GM21528 (cell line): Measurements from ENCODE around the gene CHKA.
"Not testable (repeated sequence)": the region's sequence is repeated elsewhere in the genome, so short reads cannot be mapped to it uniquely, and the experiment has no call there.

ENCODE experiments used
- ATAC-seq: cut with Tn5 transposase; IDR thresholded peaks from one replicate; pipeline ENCODE4 v1.9.1; 2021; ENCODE audit warnings: mild to moderate bottlenecking, moderate library complexity; ENCODE audit not compliant: unreplicated experiment, low FRiP score

Gene CHKA

GRCh38 chr11:68117853-68118470 lies 3.2 kb downstream of the CHKA start:
- ATAC-seq: no peak

GRCh38 chr11:68116974-68117373 lies 4.2 kb downstream of the CHKA start:
- no peak for ATAC-seq

- ATAC-seq: no peak
Measured at GRCh38 chr11:68116126-68116525, 5.1 kb downstream of the CHKA start.

- ATAC-seq: no peak
Measured at GRCh38 chr11:68115285-68115684, 5.9 kb downstream of the CHKA start.

GRCh38 chr11:68113986-68114385 lies 7.2 kb downstream of the CHKA start:
- ATAC-seq: no peak

- ATAC-seq: no peak
Measured at GRCh38 chr11:68107689-68108088, 13.5 kb downstream of the CHKA start.

GRCh38 chr11:68106165-68106940 lies 14.8 kb downstream of the CHKA start:
- ATAC-seq: no peak

GRCh38 chr11:68099474-68100405 lies 21.4 kb downstream of the CHKA start:
- no peak for ATAC-seq

- no peak for ATAC-seq
Measured at GRCh38 chr11:68099057-68099456, 22.1 kb downstream of the CHKA start.

- no peak for ATAC-seq
Measured at GRCh38 chr11:68096962-68097361, 24.2 kb downstream of the CHKA start.

- no peak for ATAC-seq
Measured at GRCh38 chr11:68093565-68093964, 27.6 kb downstream of the CHKA start.

- ATAC-seq: not testable (repeated sequence)
Measured at GRCh38 chr11:68092946-68093345, 28.2 kb downstream of the CHKA start.

- ATAC-seq: no peak
Measured at GRCh38 chr11:68092411-68092810, 28.8 kb downstream of the CHKA start.

GRCh38 chr11:68090706-68091105 lies 30.5 kb downstream of the CHKA start:
- no peak for ATAC-seq

GRCh38 chr11:68090287-68090686 lies 30.9 kb downstream of the CHKA start:
- ATAC-seq: no peak

- ATAC-seq: no peak
Measured at GRCh38 chr11:68089679-68090078, 31.5 kb downstream of the CHKA start.

- ATAC-seq: no peak
Measured at GRCh38 chr11:68083517-68083916, 37.7 kb downstream of the CHKA start.

GRCh38 chr11:68082481-68082880 lies 38.7 kb downstream of the CHKA start:
- no peak for ATAC-seq

GRCh38 chr11:68081691-68082090 lies 39.5 kb downstream of the CHKA start:
- ATAC-seq: no peak

GRCh38 chr11:68080860-68081259 lies 40.3 kb downstream of the CHKA start:
- ATAC-seq: no peak
